Endometrial microvascular endothelial cells (primary cell): ENCODE results near the gene SLC35D2. TPM values are rescaled to one million over a fixed set of nuclear protein-coding genes. Genes with fewer than 3 reads are reported as not detected.

Source experiments
- total RNA-seq: library from RNA; depleted of rRNA; stranded (reverse); fragments of >200 nt; gene quantifications from one replicate; pipeline ENCODE4 v1.2.3, GENCODE V29; 2015; ENCODE audit errors: inconsistent ontology term

The SLC35D2 gene
- total RNA-seq, 1 donor from 2014 or later = 36.0 TPM

Other genes with a start within 250 kb of the SLC35D2 start
- not detected for gene HSD17B3, start 81.5 kb downstream of the SLC35D2 start, total RNA-seq
- gene ZNF367, start 34.7 kb upstream of the SLC35D2 start, total RNA-seq = 11.1 TPM
- 5.3 TPM for gene HABP4, start 66.5 kb upstream of the SLC35D2 start, total RNA-seq
- 1.6 TPM for gene CDC14B, start 236.1 kb upstream of the SLC35D2 start, total RNA-seq